Esophagus (tissue), 2 donors: Measurements from ENCODE around the gene CLOCK. TPM values are rescaled to one million over a fixed set of nuclear protein-coding genes. Genes with fewer than 3 reads are reported as not detected.

ENCODE experiments used
- H3K27ac ChIP-seq, 2 donors: one replicate each; pipeline ENCODE4 v1.5.1; 2013; ENCODE audit warnings: low read depth in 2 of 2, mild to moderate bottlenecking in 2 of 2, inconsistent platforms in 1 of 2, low read length in 1 of 2, moderate library complexity in 1 of 2
- H3K27me3 ChIP-seq, 2 donors: one replicate each; pipeline ENCODE4 v1.6.1; 2013; ENCODE audit warnings: low read length in 2 of 2, control low read depth in 1 of 2, mild to moderate bottlenecking in 1 of 2; ENCODE audit not compliant: insufficient read depth in 2 of 2, control insufficient read depth in 1 of 2
- H3K36me3 ChIP-seq, 2 donors: one replicate each; pipeline ENCODE4 v1.6.1; 2013; ENCODE audit warnings: low read length in 1 of 2; ENCODE audit not compliant: control insufficient read depth in 2 of 2, insufficient read depth in 2 of 2
- H3K4me1 ChIP-seq, 2 donors: one replicate each; pipeline ENCODE4 v1.6.1; 2013; ENCODE audit warnings: low read length in 1 of 2; ENCODE audit not compliant: control insufficient read depth in 2 of 2, insufficient read depth in 2 of 2
- H3K4me3 ChIP-seq, 2 donors: one replicate each; pipeline ENCODE4 v1.5.1; 2013; ENCODE audit warnings: low read length in 2 of 2, mild to moderate bottlenecking in 2 of 2, low read depth in 1 of 2, moderate library complexity in 1 of 2
- H3K9me3 ChIP-seq, 2 donors: one replicate each; pipeline ENCODE4 v1.6.1; 2013; ENCODE audit warnings: mild to moderate bottlenecking in 2 of 2, low read depth in 1 of 2, low read length in 1 of 2, moderate library complexity in 1 of 2; ENCODE audit not compliant: control insufficient read depth in 2 of 2, insufficient read depth in 1 of 2
- WGBS, 2 donors: extraction: QIAGEN DNeasy Blood & Tissue Kit; methylation state at CpG; one replicate each; pipeline ENCODE4 v1.1.7; 2013; 5-methylcytosine and 5-hydroxymethylcytosine counted together
- polyA plus RNA-seq, 2 donors: library from polyadenylated mRNA; stranded (reverse); fragments of 200-250 nt; gene quantifications; one replicate each; pipeline ENCODE4 v1.2.3, GENCODE V29; 2013
- donor health status: healthy with polysubstance abuse.
- donor health status: Bipolar disorder and iron deficiency.

The CLOCK gene
- polyA plus RNA-seq, 2 donors, result 8.0 to 8.3 TPM

DNA sequence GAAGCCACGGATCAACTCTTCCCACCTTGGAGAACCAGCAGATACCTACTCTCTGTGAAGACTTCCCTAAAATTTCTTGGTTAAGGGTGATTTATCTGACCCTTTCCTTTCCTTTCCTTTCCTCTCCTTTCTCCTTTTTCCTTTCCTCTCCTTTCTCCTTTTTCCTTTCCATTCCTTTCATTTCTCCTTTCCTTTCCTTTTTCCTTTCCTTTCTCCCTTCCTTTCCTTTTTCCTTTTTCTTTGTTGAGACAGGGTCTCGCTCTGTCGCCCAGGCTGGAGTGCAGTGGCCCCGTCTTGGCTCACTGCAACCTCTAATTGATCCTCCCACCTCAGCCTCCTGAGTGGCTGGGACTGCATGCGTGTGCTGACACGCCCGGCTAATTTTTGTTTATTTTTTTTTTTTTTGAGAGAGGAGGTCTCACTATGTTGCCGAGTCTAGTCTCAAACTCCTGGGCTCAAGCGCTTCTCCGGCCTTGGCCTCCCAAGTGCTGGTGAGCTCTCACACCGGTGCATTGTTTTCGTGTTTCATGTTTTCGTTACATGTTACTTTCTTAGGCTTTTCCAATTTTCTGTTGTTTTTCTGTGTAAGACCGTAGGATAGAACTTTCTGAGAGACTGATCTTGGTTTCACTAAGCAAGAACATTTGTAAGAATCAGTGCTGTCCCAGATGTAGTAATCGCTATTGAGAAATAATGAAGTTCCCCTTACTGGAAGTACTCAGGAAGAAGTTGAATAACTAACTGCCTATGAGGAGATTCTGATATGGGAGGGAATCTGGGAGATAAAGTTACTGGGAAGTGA is 149.0 kb downstream of the CLOCK start:
- H3K4me1 ChIP-seq, result peaks cover 0 to 3% of the 10 kb centered on the region in 2 donors
- no peaks in the 10 kb centered on the region for H3K36me3 ChIP-seq
- peak overlapping the region; percentile 98 to 100 for H3K27ac ChIP-seq
- H3K9me3 ChIP-seq, result no peaks in the 10 kb centered on the region
- peak overlapping the region; percentile 97 to 99 for H3K4me3 ChIP-seq
- 31 to 37% methylated on average over 15 of the region's 15 CpGs for WGBS, 2 donors
- H3K27me3 ChIP-seq, result no peaks in the 10 kb centered on the region

DNA sequence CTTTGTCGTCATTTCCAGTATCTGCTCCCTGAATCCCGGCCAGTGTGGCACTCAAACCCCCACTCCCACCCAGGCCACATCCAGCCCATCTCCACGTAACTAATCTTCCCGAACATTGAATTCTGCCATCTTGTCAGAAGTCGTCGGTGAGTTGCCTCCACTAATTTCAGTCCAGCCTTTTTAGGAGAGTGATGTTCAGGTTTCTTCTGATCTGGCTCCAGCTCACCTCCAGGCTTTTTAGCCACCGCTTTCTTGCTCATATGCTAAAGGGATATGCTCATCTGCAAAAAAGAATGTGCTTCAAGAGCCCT is 149.6 kb downstream of the CLOCK start:
- H3K27me3 ChIP-seq, result no peaks in the 10 kb centered on the region
- peaks cover 0 to 3% of the 10 kb centered on the region in 2 donors for H3K4me1 ChIP-seq
- H3K4me3 ChIP-seq, result peak overlapping the region; percentile 97 to 99
- 4 to 9% methylated on average over 7 of the region's 7 CpGs for WGBS, 2 donors
- H3K27ac ChIP-seq, result peak overlapping the region; percentile 98 to 100
- no peaks in the 10 kb centered on the region for H3K9me3 ChIP-seq
- no peaks in the 10 kb centered on the region for H3K36me3 ChIP-seq

DNA sequence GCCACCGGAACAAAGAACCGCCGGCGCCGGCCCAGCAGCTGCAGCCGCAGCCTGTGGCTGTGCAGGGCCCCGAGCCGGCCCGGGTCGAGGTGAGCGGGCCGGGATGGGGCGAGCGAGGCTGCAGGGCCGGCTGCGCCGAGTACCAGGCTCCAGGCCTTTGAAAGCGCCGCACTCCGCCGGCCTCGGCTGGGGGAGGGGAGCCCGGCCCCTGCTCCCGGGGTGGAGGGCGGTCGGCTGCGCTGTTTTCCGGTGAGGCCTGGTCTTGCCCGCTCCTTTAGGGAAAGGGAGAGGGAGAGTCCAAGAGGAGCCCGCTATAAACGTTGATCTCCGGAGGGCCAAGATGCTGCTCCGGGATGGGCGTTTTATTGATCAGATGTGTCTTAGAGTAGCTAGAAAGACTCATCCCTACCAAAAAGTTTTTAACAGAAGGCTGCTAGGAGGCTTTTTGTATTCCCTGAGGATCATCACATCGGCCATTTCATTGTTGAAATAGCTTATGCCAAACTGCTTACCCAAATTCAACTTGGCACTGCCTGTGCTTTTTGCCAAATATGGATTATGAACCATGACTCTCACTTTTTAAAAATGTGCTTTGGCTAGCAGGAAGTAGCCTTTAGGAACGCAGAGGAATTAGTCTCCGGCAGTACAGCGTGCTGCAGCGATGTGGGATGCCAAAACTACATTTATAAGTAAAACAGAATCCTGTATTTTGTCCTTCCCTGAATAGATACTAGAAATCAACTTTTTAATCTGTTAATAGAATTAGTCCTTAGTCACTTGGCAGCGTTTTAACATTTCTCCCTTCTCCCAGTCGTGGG is 150.2 kb downstream of the CLOCK start:
- peak overlapping the region; percentile 97 to 99 for H3K4me3 ChIP-seq
- no peaks in the 10 kb centered on the region for H3K27me3 ChIP-seq
- H3K36me3 ChIP-seq, result no peaks in the 10 kb centered on the region
- peaks cover 0 to 3% of the 10 kb centered on the region in 2 donors for H3K4me1 ChIP-seq
- 0% methylated on average over 41 of the region's 41 CpGs for WGBS, 2 donors
- H3K9me3 ChIP-seq, result no peaks in the 10 kb centered on the region
- H3K27ac ChIP-seq, result peak overlapping the region; percentile 98 to 100

DNA sequence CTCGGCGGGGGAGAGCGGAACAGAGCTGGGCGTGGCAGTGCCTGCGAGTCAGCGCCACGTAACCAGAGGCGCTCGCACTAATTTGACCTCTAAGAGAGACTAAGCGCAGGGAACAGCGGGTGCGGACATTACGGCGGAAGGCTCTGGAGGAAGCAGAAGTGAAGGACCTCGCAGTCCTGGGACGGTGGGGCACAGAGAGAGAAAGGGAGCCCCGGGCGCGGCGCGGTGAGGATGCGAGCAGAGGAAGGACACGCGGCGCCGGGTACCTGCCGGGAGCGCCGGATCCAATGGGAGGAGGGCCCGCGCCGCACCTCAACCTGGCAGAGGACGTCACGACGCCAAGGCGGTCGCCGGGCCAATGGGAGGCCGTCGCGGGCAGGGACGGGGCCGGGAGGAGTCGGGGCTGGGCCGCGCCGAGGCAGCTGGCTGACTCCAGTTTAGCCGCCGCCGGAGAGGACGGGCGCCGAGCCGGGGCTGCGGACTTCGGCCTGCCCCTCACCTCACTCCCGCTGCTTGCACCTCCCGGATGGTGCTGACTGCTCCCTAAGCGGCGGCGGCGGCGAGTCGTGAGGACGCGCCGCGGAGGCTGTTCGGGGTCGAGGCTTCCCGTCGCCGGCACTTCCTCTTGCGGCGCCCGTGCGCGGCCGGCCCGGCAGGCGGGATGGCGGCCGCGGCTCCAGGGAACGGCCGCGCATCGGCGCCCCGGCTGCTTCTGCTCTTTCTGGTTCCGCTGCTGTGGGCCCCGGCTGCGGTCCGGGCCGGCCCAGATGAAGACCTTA is 151.0 kb downstream of the CLOCK start, which contains the start of gene TMEM165:
TSS of gene TMEM165 (plus strand) at position 429 of the 779 bp plus-strand sequence. CDS start at position 662, 233 bp downstream.
- 0 to 1% methylated on average over 77 to 95 of the region's 95 CpGs for WGBS, 2 donors
- Histone ChIP-seq H3K27me3 (no peaks in the 10 kb centered on the region), H3K27ac (peak within 1 kb of the TSS; percentile 98 to 100), H3K4me3 (peak within 1 kb of the TSS; percentile 97 to 99), H3K9me3 (no peaks in the 10 kb centered on the region), H3K36me3 (no peaks in the 10 kb centered on the region), H3K4me1 (peaks cover 0 to 3% of the 10 kb centered on the region in 2 donors)

DNA sequence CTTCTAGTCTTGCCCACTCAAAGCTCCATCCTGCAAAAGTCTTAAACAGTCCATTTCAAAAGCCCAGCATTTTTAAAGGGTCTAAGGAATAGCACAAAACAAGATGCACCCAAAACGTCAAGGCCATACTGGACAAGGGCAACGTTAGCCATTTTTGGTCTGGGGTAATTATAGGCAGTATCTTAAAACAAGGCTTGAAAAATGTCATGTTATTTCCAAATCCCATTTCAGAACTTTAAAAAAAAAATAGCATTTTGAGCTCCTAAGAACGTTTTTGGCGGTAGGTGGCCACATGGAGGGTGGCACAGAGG is 151.5 kb downstream of the CLOCK start:
- peak overlapping the region; percentile 97 to 99 for H3K4me3 ChIP-seq
- WGBS, 2 donors, result 0 to 1% methylated on average over 4 of the region's 4 CpGs
- H3K4me1 ChIP-seq, result peaks cover 0 to 3% of the 10 kb centered on the region in 2 donors
- H3K36me3 ChIP-seq, result no peaks in the 10 kb centered on the region
- H3K27me3 ChIP-seq, result no peaks in the 10 kb centered on the region
- peak overlapping the region; percentile 98 to 100 for H3K27ac ChIP-seq
- H3K9me3 ChIP-seq, result no peaks in the 10 kb centered on the region

DNA sequence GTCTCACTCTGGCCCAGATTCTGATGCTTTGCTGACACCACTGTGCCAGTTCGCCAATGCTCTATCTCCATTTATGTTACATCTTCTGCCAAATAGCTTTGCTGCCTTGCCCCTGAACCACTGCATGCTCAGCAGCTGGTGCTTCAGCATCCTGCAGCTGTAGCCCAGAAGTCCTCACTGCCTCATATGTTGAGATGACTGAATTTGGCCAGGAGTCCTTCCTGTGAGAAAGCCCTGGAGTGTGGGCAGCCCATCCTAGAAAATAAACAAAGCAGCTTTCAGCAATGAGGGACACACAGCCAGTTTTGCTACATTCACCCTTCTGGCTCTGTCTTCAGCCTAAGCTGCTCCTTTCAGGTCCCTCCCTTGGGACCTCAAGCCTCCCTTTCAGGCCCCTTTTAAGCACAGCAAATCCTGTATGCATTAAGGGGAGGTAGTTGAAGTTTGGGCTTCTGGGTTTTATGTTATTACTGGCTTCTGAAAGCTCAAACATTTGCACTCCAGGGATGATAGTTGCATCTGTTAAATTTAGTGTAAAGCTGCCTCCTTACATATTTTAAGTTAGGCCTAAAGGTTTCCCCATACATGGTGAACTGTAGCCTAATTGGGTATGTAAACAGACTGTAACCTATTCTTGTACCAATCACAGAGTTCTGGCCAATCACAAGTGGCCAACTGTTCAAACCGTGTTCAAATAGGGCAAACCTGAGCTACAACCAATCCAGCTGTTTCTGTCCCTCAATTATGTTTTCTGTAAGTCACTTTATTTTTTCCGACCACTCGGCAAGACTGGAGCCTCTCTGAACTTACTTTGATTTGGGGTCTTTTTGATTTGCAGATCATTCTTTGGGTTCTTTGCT is 153.0 kb downstream of the CLOCK start:
- H3K9me3 ChIP-seq, result no peaks in the 10 kb centered on the region
- WGBS, 2 donors, result 82 to 89% methylated on average over 4 of the region's 4 CpGs
- H3K4me3 ChIP-seq, result no peak overlapping the region
- no peak overlapping the region for H3K27ac ChIP-seq
- no peaks in the 10 kb centered on the region for H3K27me3 ChIP-seq
- no peaks in the 10 kb centered on the region for H3K4me1 ChIP-seq
- no peaks in the 10 kb centered on the region for H3K36me3 ChIP-seq

DNA sequence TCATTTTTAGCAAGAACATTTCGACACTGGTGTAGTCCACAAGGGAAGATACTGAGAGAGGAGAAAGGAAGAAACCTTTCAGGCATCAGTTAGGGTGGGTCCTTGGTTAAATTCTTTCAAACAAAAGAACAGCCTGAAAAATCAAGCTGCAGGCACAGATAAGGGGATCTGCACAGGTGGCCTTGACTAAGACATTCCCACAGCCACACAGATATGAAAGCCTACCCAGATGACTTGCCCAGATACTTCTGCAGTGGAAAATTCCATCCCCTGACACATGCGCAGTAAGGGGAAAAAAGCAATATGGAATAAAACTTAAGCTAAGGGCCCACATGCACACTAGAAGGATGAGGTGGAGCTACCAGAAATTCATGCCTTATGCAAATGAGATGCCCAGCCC is 159.9 kb downstream of the CLOCK start:
- Histone ChIP-seq H3K27me3 (no peaks in the 10 kb centered on the region), H3K4me1 (no peaks in the 10 kb centered on the region), H3K27ac (no peak overlapping the region), H3K4me3 (no peak overlapping the region), H3K9me3 (no peaks in the 10 kb centered on the region), H3K36me3 (no peaks in the 10 kb centered on the region)
- 79 to 98% methylated on average over 2 of the region's 2 CpGs for WGBS, 2 donors

DNA sequence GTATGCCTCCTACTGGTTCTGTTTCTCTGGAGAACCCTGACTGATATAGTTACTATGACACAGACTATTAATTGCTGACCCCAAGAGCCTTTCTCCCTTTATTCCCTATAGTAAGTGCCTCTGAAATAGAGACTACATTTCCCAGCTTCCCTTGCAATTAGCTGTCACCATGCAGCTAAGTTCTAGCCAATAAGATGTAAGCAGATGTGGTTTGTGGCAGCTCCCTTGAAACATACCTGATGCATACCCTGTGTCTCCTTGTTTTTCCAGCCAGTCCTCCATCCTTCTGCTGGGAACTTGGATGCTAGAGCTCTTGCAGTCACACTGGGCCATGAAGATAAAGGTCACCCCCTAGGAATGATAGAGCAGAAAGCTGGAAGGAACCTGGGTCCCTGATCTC is 160.6 kb downstream of the CLOCK start:
- H3K9me3 ChIP-seq, result no peaks in the 10 kb centered on the region
- no peaks in the 10 kb centered on the region for H3K27me3 ChIP-seq
- H3K4me3 ChIP-seq, result no peak overlapping the region
- no peaks in the 10 kb centered on the region for H3K4me1 ChIP-seq
- no peaks in the 10 kb centered on the region for H3K36me3 ChIP-seq
- no peak overlapping the region for H3K27ac ChIP-seq

DNA sequence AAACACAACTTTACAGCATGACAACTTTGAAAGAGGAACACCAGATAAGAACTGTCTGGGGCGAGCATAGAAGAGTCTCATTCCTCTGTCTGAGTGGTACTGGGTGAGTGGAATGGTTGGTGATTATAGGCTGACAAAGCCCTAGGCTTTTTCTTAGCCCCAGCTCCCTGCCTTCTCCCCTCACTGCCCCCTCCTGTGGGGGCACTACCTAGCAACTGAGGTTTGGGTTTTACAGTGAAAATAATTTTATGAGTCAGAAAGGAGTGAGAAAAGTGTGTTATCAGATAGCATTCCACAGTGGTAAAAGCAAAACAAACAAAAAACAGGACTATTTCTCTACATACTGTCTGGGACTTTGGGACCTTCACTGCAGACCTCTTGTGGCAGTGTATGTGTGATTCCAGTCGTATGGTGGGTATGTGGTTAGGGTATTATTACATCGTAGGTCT is 161.5 kb downstream of the CLOCK start:
- H3K4me3 ChIP-seq, result no peak overlapping the region
- H3K9me3 ChIP-seq, result no peaks in the 10 kb centered on the region
- H3K4me1 ChIP-seq, result no peaks in the 10 kb centered on the region
- no peak overlapping the region for H3K27ac ChIP-seq
- WGBS, 2 donors, result 70 to 81% methylated on average over 3 of the region's 3 CpGs
- H3K27me3 ChIP-seq, result no peaks in the 10 kb centered on the region
- no peaks in the 10 kb centered on the region for H3K36me3 ChIP-seq
